IMR-90 (cell line): ENCODE results near the gene CTDSP1. TPM values are rescaled to one million over a fixed set of nuclear protein-coding genes. Genes with fewer than 3 reads are reported as not detected.

Experiments
- ATAC-seq: fragments of 200-7000 bp; cut with Tn5 transposase; 2 replicates; pipeline ENCODE4 v1.9.1; 2020; ENCODE audit warnings: low read depth, mild to moderate bottlenecking, moderate library complexity
- BruUV-seq: library from RNA; stranded (reverse); fragments of 400-500 nt; replicated peaks from 2 replicates; lab custom pipeline; 2021; lab: Mats Ljungman, UMichigan
- CTCF ChIA-PET: fragments of 300-600 bp; formaldehyde crosslinking; extraction: SDS; loops from one replicate; lab custom pipeline; 2021; ENCODE audit warnings: antibody characterized with exemption; lab: Yijun Ruan, JAX
- POLR2A ChIA-PET: fragments of 300-600 bp; sonication (Branson Sonifier 250); formaldehyde crosslinking; loops from one replicate; lab custom pipeline; 2022; ENCODE audit warnings: antibody characterized with exemption; ENCODE audit not compliant: unreplicated experiment; lab: Charles Lee
- DNase-seq: peaks from one replicate; pipeline ENCODE4 v3.0.0; 2013
- H2AFZ ChIP-seq: replicated peaks from 2 replicates; pipeline ENCODE3; 2013; ENCODE audit warnings: low read length, mild to moderate bottlenecking; ENCODE audit not compliant: poor library complexity
- H2AK5ac ChIP-seq: 2 replicates; pipeline ENCODE4 v1.6.1; 2013; ENCODE audit warnings: low read depth, low read length, inconsistent platforms
- H2AK9ac ChIP-seq: replicated peaks from 2 replicates; pipeline ENCODE3; 2013; ENCODE audit warnings: mild to moderate bottlenecking, low read depth, low read length, moderate library complexity; ENCODE audit not compliant: poor library complexity
- H2BK120ac ChIP-seq: 2 replicates; pipeline ENCODE4 v1.6.1; 2013; ENCODE audit warnings: low read depth, low read length, inconsistent platforms
- H2BK15ac ChIP-seq: 3 replicates; pipeline ENCODE4 v1.6.1; 2013; ENCODE audit warnings: low read depth, low read length, inconsistent platforms
- H2BK20ac ChIP-seq: 2 replicates; pipeline ENCODE4 v1.6.1; 2013; ENCODE audit warnings: low read depth, mild to moderate bottlenecking, inconsistent platforms, low read length, moderate library complexity
- H2BK5ac ChIP-seq: 2 replicates; pipeline ENCODE4 v1.6.1; 2013; ENCODE audit warnings: mild to moderate bottlenecking, low read depth, low read length, inconsistent platforms; ENCODE audit not compliant: poor library complexity, severe bottlenecking
- H3K14ac ChIP-seq: replicated peaks from 2 replicates; pipeline ENCODE4 v1.6.1; 2013; ENCODE audit warnings: low read depth, low read length, inconsistent platforms
- H3K18ac ChIP-seq: 2 replicates; pipeline ENCODE4 v1.6.1; 2013; ENCODE audit warnings: low read depth, low read length, control low read depth
- H3K23ac ChIP-seq: 2 replicates; pipeline ENCODE4 v1.6.1; 2013; ENCODE audit warnings: low read depth, low read length, inconsistent platforms
- H3K27ac ChIP-seq: 2 replicates; pipeline ENCODE4 v1.5.1; 2013; ENCODE audit warnings: mild to moderate bottlenecking, control low read depth, low read length; ENCODE audit not compliant: insufficient read depth
- H3K27me3 ChIP-seq: 2 replicates; pipeline ENCODE4 v1.6.1; 2013; ENCODE audit warnings: low read length; ENCODE audit not compliant: control insufficient read depth, insufficient read depth
- H3K36me3 ChIP-seq: 2 replicates; pipeline ENCODE4 v1.6.1; 2013; ENCODE audit warnings: low read length, mixed read lengths; ENCODE audit not compliant: control insufficient read depth, insufficient read depth
- H3K4ac ChIP-seq: 2 replicates; pipeline ENCODE4 v1.6.1; 2013; ENCODE audit warnings: low read depth, low read length, inconsistent platforms
- H3K4me1 ChIP-seq: 2 replicates; pipeline ENCODE4 v1.6.1; 2013; ENCODE audit warnings: low read length, mixed read lengths; ENCODE audit not compliant: control insufficient read depth, insufficient read depth
- H3K4me2 ChIP-seq: 2 replicates; pipeline ENCODE4 v1.6.1; 2013; ENCODE audit warnings: low read depth, mild to moderate bottlenecking, control low read depth, low read length, moderate library complexity
- H3K4me3 ChIP-seq: 2 replicates; pipeline ENCODE4 v1.5.1; 2013; ENCODE audit warnings: low read depth, mild to moderate bottlenecking, control low read depth, low read length, moderate library complexity; ENCODE audit not compliant: insufficient read depth
- H3K56ac ChIP-seq: 2 replicates; pipeline ENCODE4 v1.6.1; 2013; ENCODE audit warnings: low read length, inconsistent platforms; ENCODE audit not compliant: insufficient read depth; ENCODE audit errors: extremely low read depth
- H3K79me1 ChIP-seq, 2 experiments: 2 replicates each; pipeline ENCODE4 v1.6.1; 2013; ENCODE audit warnings: low read length in 2 of 2, inconsistent platforms in 1 of 2, low read depth in 1 of 2
- H3K9ac ChIP-seq: 2 replicates; pipeline ENCODE4 v1.6.1; 2013; ENCODE audit warnings: low read depth, low read length, control low read depth
- H3K9me1 ChIP-seq: 2 replicates; pipeline ENCODE4 v1.6.1; 2013; ENCODE audit warnings: low read length, inconsistent platforms; ENCODE audit not compliant: insufficient read depth
- H3K9me3 ChIP-seq: 2 replicates; pipeline ENCODE4 v1.6.1; 2013; ENCODE audit warnings: low read length; ENCODE audit not compliant: control insufficient read depth, insufficient read depth
- H4K20me1 ChIP-seq: 2 replicates; pipeline ENCODE4 v1.6.1; 2013; ENCODE audit warnings: low read length, inconsistent platforms; ENCODE audit not compliant: insufficient read depth
- H4K5ac ChIP-seq: 2 replicates; pipeline ENCODE4 v1.6.1; 2013; ENCODE audit warnings: mild to moderate bottlenecking, low read depth, low read length, control low read depth
- H4K8ac ChIP-seq, 2 experiments: 2 replicates each; pipeline ENCODE4 v1.6.1; 2013; ENCODE audit warnings: low read depth in 2 of 2, low read length in 2 of 2, control low read depth in 1 of 2, inconsistent platforms in 1 of 2
- H4K91ac ChIP-seq: 2 replicates; pipeline ENCODE4 v1.6.1; 2013; ENCODE audit warnings: low read depth, low read length, inconsistent platforms; ENCODE audit not compliant: insufficient read depth
- RAD21 ChIP-seq: IDR thresholded peaks from 2 replicates; pipeline ENCODE4 v1.6.1; 2012; ENCODE audit warnings: low read length, improper control_type of control experiment
- WGBS, 2 experiments: methylation state at CpG; one replicate each; pipeline versions ENCODE4 v1.1.5 to v1.1.7; 2013; ENCODE audit warnings: missing lambda C conversion rate in 2 of 2; ENCODE audit not compliant: insufficient read length in 1 of 2; ENCODE audit errors: extremely low coverage in 2 of 2; 5-methylcytosine and 5-hydroxymethylcytosine counted together
- dilution Hi-C: fragments of 300-500 bp; cut with HindIII; formaldehyde crosslinking; loops from one replicate; pipeline ENCODE4 v1.14.3; 2018; ENCODE audit warnings: low sequenced_read_pairs; ENCODE audit not compliant: unreplicated experiment
- in situ Hi-C: fragments of 300-500 bp; cut with MboI; formaldehyde crosslinking; loops from 3 replicates; pipeline ENCODE4 v1.14.3; 2019; ENCODE audit warnings: low sequenced_read_pairs, inconsistent platforms, mixed read lengths
- intact Hi-C: fragments of 100-400 bp; cut with micrococcal nuclease; formaldehyde crosslinking; loops from 2 replicates; pipeline ENCODE4 v1.10.0; 2022
- polyA plus RNA-seq, 3 experiments: library from polyadenylated mRNA; depleted of rRNA; stranded (reverse); fragments of >200 nt; gene quantifications; 2 replicates each; pipeline ENCODE4 v1.2.3, GENCODE V29; 2012; ENCODE audit warnings: low replicate concordance in 1 of 3
- total RNA-seq: library from RNA; depleted of rRNA; stranded (reverse); fragments of >200 nt; gene quantifications from 2 replicates; pipeline ENCODE4 v1.2.3, GENCODE V29; 2012

Gene CTDSP1
- total and polyA plus RNA-seq, 2 of the 4 experiments (the other 2 are of a cell fraction): 19.7 to 64.3 TPM

DNA sequence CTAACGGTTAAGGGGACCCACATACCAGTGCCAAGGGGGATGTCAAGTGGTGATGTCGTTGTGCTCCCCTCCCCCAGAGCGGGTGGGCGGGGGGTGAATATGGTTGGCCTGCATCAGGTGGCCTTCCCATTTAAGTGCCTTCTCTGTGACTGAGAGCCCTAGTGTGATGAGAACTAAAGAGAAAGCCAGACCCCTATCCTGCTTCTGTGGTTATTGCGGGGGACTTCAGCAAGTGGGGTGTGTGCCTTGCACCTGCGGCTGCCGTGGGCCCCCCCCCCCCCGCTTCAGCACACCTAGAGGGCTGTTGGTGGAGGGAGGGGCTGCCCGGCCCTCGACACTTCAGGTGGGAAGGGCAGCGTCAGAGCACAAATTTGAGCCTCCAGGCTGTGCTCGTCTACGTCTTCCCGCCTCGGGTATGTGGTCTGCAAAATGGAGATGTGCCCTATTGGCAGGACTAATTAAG lies 6.1 kb downstream of the CTDSP1 start:
- Histone ChIP-seq H2AK9ac (peak overlapping the region; percentile 98), H3K36me3 (peaks cover 26% of the 10 kb centered on the region), H3K4me2 (peak overlapping the region; percentile 94), H4K8ac (peak overlapping the region; percentile 73 to 91), H3K9me3 (no peaks in the 10 kb centered on the region), H3K18ac (peak overlapping the region; percentile 88), H3K27me3 (no peaks in the 10 kb centered on the region), H2BK5ac (peak overlapping the region; percentile 74), H2BK120ac (peak overlapping the region; percentile 4; the same call in 1 of the 2 replicates), H3K4me1 (peaks cover 21% of the 10 kb centered on the region), H3K4me3 (peak overlapping the region; percentile 44; the same call in 1 of the 2 replicates), H3K56ac (peak overlapping the region; percentile 45; the same call in 1 of the 2 replicates), H4K5ac (peak overlapping the region; percentile 95), H3K14ac (peak overlapping the region; percentile 72), H4K91ac (peak overlapping the region; percentile 69), H3K79me1 (peaks cover 0 to 28% of the 10 kb centered on the region in 2 experiments; a peak in 2 of 4 replicates), H3K9ac (peak overlapping the region; percentile 56), H3K27ac (peak overlapping the region; percentile 76), H2AK5ac (peak overlapping the region; percentile 60), H2AFZ (peak overlapping the region; percentile 80), H2BK15ac (no peak overlapping the region), H3K4ac (peak overlapping the region; percentile 78), H4K20me1 (peaks cover 13% of the 10 kb centered on the region; the same call in 1 of the 2 replicates), H2BK20ac (no peak overlapping the region), H3K23ac (peak overlapping the region; percentile 19), H3K9me1 (peaks cover 4% of the 10 kb centered on the region; the same call in 1 of the 2 replicates)
- CTCF ChIA-PET: interaction anchor here (0.6 kb wide), 1 partner anchor 50 kb away, joined by 3 read pairs; no protein-coding TSS in a partner anchor
- ATAC-seq (peak; percentile 0), DNase-seq (no peak)
- WGBS, 2 experiments: 0% methylated on average over 2 of the region's 15 CpGs; no CpG with 5 or more reads in 1 of the 2 experiments
- TF ChIP-seq RAD21: no peak
- in situ Hi-C loops (loop anchor here (5.0 to 10.0 kb wide), 2 partner anchors 57 to 249 kb away; partner anchors contain the start of genes BCS1L and ZNF142), dilution Hi-C loops (no loop called here), intact Hi-C loops (loop anchor here (1.0 kb wide), 3 partner anchors 61 to 243 kb away; partner anchors contain the start of genes CNOT9 and USP37)
- POLR2A ChIA-PET: no interaction called here
- no TSS peak for BruUV-seq
